HG03135 (cell line): ENCODE measurements around the gene IFFO2.

Experiments
- ATAC-seq: cut with Tn5 transposase; IDR thresholded peaks from one replicate; pipeline ENCODE4 v1.9.1; 2021; ENCODE audit warnings: mild to moderate bottlenecking, moderate library complexity; ENCODE audit not compliant: unreplicated experiment

Gene IFFO2

DNA sequence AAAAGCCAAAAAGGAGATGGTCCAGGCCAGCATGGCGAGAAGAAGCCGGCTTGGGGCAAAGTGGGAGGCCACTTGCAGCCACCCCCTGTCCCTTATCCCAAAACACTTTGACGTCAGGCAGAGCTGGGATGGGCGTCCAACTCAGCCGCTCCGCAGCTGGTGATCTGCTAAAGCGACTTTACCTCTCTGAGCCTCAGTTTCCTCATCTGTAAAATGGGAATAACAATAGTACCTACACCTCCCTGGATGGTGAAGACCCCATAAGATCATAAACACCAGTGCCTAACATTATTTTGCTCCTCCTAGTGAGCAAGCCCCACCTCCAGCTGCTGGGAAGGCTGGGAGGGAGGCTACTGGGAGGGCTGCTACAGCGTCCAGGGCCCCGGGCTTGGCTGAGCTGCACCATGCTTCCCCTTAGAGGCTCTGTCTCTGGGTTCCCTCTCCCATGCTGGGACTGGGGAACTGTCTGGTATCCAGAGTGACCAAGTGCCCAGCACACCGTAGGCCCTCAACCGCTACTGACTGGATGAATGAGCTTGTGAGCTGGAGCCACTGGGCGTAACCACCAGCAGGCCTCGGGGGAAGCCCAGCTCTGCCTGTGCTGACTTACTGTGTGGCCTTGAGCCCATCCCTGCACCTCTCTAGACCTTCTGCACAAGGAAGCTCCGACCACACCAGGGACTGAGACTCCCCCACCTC lies 18.3 kb downstream of the IFFO2 start:
- ATAC-seq: no peak

DNA sequence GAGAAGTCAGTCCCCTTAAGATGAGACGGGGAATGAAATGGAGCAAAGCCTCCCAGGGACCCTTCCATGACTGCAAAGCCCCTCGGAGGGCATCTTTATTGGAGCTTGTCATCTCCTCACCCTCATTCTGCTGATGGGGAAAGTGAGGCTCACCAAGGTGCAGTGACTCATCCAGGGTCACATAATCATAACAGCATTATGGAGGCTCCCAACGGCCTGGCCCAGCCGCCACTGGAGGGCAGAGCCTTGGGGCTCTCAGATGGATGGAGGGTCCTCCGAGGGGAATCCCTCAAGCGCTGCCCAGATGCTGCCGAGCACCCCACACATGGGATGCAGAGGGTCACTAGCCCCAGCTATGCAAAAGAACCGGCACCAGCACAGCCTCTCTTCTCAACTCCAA lies 18.9 kb downstream of the IFFO2 start:
- ATAC-seq: no peak

DNA sequence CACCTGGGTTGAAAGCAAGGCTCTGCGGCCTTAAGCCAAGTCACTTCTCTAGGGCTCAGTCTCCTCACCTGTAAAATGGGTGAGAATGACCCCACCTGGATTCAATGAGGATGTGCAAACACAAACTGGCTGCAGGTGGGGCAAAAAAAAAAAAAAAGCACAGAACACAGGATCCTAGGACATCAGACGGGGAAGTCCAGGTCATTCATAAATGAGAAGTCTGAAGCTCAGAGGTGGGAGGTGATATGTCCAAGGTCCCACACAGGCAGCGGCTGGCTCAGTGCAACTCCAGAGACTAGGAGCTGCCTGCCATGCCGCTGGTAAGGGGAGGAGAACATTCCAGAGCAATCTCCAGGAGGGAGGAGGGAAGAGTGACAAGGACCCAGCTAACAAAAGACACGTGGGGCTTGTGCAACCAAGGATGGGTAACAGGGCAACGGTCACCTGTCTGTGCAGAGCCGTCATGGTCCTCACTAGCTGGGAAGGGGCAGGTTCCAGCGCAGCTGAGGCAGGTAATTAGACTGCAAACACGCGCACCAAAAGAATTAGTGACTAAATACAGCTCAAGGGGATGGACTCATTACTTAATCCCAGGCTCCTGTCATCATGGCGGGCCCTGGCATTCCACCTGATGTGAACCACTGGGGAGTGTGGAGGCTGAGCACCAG lies 19.5 kb downstream of the IFFO2 start:
- ATAC-seq: no peak

DNA sequence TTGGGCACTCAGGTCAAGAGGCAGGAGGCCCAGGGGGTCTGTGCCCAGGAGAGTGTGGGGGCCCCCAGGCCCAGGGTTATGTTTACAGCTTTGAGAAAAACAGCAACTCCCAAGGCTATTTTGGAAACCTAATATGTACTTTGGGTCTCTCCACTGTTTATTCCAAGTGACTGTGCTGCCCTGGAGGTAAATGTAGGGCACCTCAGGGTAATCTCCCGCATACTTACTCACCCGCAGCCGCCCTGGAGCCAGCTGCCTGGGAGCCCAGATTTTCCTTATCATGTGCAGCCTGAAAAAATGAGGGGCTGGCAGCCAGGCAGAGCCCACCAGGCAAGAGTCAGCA lies 20.0 kb downstream of the IFFO2 start:
- no peak for ATAC-seq

DNA sequence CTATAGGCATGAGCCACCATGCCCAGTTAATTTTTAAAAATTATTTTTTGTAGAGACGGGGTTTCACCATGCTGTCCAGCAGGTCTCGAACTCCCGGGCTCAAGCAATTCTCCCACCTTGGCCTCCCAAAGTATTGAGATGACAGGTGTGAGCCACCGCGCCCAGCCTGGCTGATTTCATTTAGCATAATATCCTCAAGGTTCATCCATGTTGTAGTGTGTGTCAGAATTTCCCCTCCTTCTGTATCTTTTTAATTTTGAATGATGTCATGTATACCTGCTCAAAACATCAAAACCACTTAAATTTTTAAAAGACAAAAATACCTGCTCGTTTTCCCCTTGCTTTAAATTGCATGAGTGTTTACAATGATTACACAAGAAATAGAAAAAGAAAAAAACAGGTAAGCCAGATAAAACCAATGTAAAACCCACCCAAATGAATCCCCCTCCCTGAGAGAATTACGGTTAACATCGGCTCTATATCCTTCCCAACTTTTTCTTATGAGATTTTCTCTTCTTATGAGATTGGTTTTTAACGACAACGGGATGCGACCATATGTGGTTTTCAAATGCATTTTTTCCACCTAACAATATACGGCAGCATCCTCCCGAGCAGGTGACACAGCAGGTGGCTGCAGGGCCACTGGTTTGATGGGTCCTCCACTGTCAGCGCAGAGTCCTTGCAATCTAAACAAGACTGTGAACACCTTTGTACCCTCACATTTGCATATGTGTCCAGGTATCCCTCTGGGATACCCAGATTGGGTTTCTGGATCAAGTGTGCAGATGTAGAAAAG lies 22.1 kb downstream of the IFFO2 start:
- no peak for ATAC-seq

DNA sequence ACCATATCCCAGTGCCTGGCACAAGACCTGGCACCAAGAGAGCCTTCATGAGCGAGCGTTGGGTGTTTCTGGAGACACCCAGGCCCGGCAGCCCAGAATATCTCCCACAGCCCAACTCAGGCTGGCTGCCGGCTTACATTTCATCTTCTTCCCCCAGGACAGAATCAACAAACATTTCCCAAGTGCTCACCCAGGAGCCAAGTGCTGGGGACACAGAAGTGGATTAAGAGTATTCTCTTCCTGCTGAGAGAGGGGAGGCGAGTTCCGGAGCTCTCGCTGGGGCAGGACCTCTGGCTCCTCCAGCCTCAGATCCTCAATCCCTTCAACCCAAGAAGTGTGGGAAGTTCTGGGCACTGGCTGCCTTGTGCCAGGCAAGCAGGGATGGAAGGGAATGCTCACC lies 23.6 kb downstream of the IFFO2 start:
- ATAC-seq: no peak

DNA sequence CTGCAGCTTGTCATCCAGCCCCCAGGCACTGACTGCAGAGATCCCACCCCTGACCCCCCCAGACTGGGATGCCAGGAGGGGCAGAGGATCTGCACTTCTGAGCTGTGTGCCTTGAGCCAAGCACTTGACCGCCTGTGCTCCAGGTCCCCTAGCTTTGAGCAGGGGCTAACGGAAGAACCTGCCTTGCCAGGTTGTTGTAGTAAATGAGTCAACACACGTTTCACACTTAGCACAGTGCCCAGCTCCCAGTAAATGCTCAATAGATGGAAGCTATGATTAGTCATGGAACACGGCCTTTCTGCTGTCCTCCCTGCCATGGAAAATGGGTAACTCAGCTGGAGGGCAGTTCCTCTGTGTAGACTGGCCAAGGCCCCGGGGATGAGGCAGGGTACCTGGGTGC lies 24.1 kb downstream of the IFFO2 start:
- ATAC-seq: no peak

DNA sequence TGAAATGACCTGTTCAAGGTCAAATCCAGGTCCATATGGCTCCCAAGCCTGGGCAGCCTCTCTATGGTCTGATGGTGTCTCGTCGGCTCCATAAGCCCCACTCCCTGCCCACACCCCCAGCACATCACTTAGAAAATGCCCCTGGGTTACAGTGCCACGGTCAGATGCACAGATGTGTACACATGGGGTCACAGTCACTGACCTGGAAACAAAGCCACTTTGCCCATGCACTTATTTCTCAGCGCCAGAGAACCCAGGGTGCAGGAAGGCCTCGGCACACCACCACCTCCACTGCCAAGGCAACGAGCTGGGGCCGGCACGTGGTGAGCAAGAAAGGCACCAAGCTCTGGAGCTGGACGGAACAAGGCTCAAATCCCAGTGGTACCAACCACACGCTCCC lies 24.7 kb downstream of the IFFO2 start:
- no peak for ATAC-seq

DNA sequence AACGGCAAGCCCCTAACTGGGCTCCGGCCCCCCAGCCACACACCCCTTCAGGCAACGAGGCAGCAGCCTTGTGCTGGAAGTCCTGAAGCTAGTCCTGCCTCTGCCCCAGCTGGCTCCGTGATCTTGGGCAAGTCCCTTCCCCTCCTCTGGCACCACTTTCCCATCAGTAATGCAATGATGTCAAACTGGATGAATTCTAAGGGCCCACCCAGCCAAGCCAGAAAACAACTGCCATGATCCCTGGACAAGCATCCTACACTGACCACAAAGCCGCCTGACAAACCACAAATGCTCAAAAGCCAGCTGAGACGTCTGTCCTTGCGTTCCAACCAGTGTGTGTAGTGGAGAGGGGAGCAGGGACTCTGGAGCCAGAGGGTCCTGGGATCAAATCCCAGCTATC lies 26.8 kb downstream of the IFFO2 start:
- no peak for ATAC-seq

DNA sequence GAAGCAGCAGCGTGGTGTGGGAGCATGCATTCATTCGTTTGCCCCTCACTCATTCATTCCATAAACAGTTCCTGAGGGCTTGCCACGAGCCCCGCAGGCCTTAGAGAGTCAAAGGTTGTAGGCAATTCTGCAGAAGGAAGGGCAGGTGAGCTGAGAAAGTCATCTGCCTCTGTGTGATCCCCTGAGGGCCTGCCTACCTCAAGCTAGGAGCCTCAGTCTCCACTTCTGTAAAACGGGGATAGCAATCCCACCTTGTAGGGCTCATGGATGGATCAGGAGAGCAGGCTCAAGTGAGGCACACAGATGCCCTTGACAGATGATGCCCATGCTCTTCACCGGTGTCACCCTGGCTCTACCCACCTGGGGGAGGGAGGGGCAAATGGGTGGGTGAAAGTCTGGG lies 27.5 kb downstream of the IFFO2 start:
- no peak for ATAC-seq

DNA sequence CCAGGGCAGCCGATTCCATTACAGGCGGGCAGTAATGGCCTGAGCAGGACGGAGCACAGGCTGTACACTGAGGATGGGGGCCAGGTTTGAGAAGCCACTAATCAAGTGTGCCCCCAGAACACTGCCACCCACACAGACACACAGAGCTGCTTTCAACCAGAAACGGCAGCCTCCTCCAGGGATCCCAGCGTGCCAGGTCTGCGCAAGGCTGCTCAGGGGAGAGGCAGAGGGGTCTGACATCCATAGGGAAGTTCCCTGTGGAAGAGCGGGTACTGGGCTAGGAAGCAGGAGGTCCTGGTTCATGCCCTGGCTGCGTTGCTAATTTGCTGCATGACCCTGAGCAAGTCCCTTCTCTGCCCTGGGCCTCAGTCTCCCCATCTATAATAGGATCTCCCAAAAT lies 28.1 kb downstream of the IFFO2 start:
- ATAC-seq: no peak

DNA sequence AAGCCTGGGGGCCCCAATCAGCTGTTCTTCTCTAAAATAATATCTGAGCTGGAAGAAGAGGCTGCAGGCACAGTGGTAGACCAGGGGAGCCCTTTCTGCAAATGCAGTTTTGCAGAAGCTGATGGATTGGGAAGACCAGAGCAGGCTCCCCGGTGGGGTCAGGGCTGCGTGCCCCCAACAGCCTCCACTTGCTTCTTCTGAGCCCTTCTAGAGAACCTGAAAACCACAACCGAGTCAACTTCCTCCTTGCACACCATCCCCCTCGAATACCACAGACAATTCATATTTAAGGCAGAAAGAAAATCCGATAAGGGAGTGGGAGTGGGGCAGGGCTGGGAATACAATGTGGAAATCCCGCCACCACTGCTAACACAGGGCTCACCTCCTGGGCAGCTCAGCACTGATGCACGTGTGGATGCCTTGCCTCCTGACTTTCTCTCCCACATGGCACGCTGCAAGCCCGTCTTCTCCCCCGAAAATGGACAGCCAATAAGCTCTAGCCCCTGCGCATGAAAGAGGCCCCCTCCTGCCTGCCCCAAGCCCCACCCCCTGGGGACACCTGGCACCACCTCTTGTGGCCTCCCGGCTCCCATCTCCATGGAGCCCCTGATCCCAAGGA lies 28.7 kb downstream of the IFFO2 start:
- ATAC-seq: peak; percentile 41

DNA sequence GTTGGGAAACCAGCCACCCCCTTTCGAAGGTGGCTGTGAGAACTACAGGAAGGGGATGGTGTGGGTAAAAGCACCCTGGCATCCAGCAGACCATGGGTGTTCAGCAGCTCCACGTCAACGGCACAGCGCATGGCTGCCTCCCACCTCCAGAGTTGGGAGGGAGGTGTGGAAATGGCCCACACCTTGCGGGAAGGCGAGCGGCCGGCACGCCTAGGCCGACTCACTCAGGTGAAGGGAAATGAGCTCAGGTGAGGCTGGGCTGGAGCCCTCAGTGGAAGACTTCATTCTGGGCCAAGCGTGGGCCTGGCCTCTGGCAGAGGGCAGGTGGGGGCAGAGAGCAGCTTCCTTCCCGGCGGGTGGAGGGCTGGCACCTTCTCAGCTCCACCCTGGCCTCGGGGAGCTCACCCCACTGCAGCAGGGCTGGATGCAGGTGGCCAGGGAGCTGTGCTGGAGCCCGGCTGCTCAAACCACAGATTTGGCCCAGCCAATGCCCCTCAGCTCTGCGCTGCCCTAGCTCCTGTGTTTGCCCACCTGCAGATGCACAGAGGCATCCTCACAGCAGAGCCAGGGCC lies 29.3 kb downstream of the IFFO2 start:
- ATAC-seq: peak; percentile 28

DNA sequence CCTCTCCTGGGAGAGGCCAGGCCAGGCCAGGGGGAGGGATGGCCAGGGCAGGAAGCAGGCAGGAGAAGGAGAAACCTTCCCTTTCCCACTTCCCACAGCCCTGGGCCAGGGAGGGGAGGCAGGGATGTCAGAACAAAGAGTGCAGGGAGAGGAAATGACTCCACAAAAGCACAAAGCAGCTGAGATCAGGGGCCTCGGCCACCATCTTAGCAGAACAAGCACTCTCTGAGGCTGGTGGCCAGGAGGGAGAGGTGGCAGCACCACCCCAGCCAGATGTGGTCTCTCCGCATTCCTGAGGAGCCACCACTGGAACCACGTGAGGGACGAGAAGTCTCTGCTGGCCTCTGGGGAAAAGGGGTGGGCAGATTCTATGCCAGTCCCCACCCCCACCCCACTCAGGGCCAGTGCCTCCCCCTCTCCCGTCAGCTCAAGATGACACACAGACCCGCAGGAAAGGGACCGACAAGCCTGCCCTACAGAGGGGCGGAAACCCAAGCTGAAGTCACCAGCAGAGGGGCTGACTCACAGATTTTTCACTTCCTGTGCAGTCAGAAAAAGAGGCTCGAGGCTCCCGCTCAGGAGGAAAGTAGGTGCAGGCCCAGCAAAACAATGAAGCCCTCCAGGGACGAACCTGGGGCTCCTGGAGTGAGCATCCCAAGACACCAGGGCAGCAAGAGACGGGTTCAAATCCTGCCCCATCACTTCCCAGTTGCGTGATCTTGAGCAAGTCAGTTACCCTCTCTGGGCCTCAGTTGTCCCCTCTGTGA lies 30.0 kb downstream of the IFFO2 start:
- peak; percentile 53 for ATAC-seq

DNA sequence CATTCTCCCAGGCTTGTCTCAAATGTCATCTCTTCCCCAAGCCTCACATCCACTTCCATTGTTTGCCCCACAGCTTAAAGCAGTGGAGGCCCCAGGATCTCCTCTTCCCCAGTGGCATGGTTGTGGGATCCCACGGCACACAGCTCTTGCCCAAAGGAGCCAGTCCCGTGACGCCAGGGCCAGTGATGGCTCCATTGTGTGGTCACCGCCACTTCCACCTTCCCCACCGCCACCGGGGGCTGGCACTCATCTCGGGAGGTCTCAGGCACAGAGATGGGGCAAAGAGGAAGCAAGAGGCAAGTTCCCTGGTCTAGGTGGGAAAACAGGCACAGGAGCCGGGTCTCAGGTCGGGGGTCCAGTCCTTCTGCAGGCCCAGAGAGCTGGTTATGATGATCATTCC lies 31.2 kb downstream of the IFFO2 start:
- no peak for ATAC-seq

DNA sequence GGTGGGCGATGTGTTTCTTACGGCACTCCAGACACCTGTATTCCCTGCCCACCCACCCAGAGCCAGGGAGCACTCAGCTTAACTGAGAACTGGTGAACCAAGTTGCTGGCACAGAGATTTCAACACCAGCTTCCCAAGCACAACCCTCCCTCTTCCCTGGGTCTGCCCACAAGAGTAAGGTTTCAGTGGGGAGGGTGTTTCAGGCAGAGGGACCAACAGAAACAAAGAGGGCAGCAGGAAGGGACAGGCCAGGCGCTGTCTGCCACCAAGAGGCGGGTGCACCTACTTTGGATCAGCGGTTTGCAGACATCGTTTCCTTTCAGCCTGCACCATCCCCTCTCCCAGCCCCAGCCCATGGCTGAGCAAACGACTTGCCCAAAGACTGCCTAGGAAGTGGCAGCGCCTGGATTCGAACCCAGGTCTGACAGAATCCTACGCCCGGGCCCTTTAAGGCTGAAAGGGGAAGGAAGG lies 32.2 kb downstream of the IFFO2 start:
- ATAC-seq: no peak

DNA sequence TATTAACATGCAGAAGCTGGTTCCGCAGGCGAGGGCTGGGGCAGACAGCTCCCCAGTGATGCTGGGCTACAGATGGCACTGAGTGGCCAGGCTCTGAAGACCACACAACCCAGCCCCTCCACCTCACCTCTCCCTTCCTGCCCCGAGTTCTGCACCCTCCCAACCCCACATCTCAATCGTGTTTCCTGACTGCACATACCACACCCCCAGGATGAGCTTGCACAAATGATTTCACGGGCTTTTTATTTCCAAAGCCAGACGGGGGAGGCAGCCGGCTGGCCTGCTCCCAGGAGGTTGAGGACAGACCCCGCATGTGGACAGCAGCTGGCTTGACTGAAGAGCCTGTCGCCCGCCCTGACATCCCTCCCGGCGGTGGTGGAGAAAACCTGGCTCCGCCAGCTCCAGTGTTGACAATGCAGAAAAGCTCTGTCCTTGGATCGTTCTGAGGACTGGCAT lies 32.7 kb downstream of the IFFO2 start:
- ATAC-seq: no peak

DNA sequence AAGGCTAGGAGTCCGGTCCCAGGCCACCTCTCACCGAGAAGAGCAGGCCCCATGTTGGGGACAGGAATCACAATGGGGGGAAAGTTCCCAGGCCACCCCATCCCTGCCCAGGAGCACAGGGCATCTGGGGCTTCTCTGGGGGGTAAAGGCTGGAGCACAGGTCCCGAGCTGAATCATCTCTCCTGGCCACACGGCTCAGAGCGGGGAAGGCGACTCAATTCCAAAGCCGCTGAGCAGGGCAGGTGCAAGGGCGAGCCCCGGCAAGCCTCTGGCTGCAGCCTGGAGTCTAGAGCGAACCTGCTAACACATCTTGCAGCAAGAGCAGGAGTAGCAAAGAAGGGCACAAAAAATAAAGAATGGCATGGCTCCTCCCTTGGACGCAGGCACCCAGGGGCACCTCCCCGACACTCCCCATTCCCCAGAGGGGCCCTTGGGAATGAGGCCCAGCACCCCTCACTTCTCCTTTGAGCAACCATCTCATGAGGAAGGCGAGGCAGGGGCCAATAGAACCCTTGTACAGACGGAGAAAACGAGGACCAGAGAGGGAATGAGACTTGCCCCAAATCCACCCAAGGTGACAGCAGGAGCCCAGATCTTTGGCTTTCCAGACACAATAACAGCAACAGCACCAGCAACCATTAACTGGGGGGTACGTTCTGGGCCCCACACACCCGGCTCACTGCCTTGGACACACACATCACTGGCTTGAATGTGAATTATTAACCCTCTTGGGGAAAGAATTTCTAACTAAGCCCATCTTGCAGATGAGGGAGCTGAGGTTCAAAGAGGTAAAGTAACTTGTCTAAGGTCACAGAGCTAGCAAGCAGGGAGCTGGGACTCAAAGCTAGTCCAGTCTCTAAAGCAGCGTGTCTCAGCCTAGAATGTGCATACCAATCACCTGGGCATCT lies 33.4 kb downstream of the IFFO2 start:
- ATAC-seq: no peak

DNA sequence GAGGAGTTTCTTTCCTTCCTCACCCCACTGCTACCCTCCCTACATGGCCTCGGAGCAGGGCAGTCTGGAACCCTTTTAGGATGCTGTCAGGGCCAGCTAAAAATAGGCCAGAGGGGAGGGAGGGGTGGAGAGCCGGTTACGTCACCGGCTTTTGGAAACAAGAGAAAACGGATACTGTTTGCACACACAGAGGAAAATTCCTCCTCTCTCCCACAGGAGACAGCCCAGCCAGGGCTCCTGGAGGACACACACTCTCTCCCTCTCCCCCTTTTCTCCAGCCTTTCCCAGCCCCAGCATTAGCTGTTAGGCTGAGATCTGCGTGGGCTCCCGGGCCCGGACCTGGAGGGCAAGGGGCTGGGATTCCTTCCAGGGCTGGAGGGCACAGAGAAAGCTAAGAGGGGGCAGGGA lies 34.2 kb downstream of the IFFO2 start:
- ATAC-seq: no peak
